ENCODE data around the gene KIF26B. TPM values are rescaled to one million over a fixed set of nuclear protein-coding genes. Genes with fewer than 3 reads are reported as not detected.
"Not testable (repeated sequence)": the region's sequence is repeated elsewhere in the genome, so short reads cannot be mapped to it uniquely, and the experiment has no call there.

The KIF26B gene
- polyA plus RNA-seq, 2 donors, result 0.04 to 0.12 TPM

GRCh38 chr1:245356891-245357585 lies 202.3 kb downstream of the KIF26B start:
- 88 to 91% methylated on average over 10 of the region's 10 CpGs for WGBS, 2 donors
- Histone ChIP-seq H3K27ac (ENCODE audit: low read depth in 2 of 2, low read length in 1 of 2) (no peak overlapping the region), H3K27me3 (ENCODE audit: control insufficient read depth in 1 of 2, insufficient read depth in 2 of 2, low read length in 2 of 2) (no peaks in the 10 kb centered on the region), H3K4me3 (ENCODE audit: low read depth in 1 of 2, low read length in 2 of 2) (no peak overlapping the region), H3K9me3 (ENCODE audit: control insufficient read depth in 2 of 2, insufficient read depth in 1 of 2, low read depth in 1 of 2, low read length in 1 of 2) (no peaks in the 10 kb centered on the region), H3K4me1 (ENCODE audit: control insufficient read depth in 2 of 2, insufficient read depth in 2 of 2, low read length in 1 of 2) (no peaks in the 10 kb centered on the region), H3K36me3 (ENCODE audit: control insufficient read depth in 2 of 2, insufficient read depth in 2 of 2, low read length in 1 of 2) (no peaks in the 10 kb centered on the region)

GRCh38 chr1:245359101-245359680 lies 204.4 kb downstream of the KIF26B start:
- not testable (repeated sequence) for H3K4me3 ChIP-seq (ENCODE audit: low read depth in 1 of 2, low read length in 2 of 2); H3K4me1 ChIP-seq (ENCODE audit: control insufficient read depth in 2 of 2, insufficient read depth in 2 of 2, low read length in 1 of 2); H3K9me3 ChIP-seq (ENCODE audit: control insufficient read depth in 2 of 2, insufficient read depth in 1 of 2, low read depth in 1 of 2, low read length in 1 of 2); H3K27me3 ChIP-seq (ENCODE audit: control insufficient read depth in 1 of 2, insufficient read depth in 2 of 2, low read length in 2 of 2); H3K27ac ChIP-seq (ENCODE audit: low read depth in 2 of 2, low read length in 1 of 2); H3K36me3 ChIP-seq (ENCODE audit: control insufficient read depth in 2 of 2, insufficient read depth in 2 of 2, low read length in 1 of 2)
- 91 to 92% methylated on average over 12 of the region's 12 CpGs for WGBS, 2 donors

- 63 to 73% methylated on average over 11 of the region's 11 CpGs for WGBS, 2 donors
- no peaks in the 10 kb centered on the region for H3K36me3 ChIP-seq (ENCODE audit: control insufficient read depth in 2 of 2, insufficient read depth in 2 of 2, low read length in 1 of 2)
- peaks cover 0 to 2% of the 10 kb centered on the region in 2 donors for H3K4me1 ChIP-seq (ENCODE audit: control insufficient read depth in 2 of 2, insufficient read depth in 2 of 2, low read length in 1 of 2)
- no peak overlapping the region for H3K27ac ChIP-seq (ENCODE audit: low read depth in 2 of 2, low read length in 1 of 2)
- H3K27me3 ChIP-seq (ENCODE audit: control insufficient read depth in 1 of 2, insufficient read depth in 2 of 2, low read length in 2 of 2), result no peaks in the 10 kb centered on the region
- no peak overlapping the region for H3K4me3 ChIP-seq (ENCODE audit: low read depth in 1 of 2, low read length in 2 of 2)
- no peaks in the 10 kb centered on the region for H3K9me3 ChIP-seq (ENCODE audit: control insufficient read depth in 2 of 2, insufficient read depth in 1 of 2, low read depth in 1 of 2, low read length in 1 of 2)
These were observed 206.3 kb downstream of the KIF26B start for GRCh38 chr1:245361065-245361464.

GRCh38 chr1:245361951-245362350 lies 207.2 kb downstream of the KIF26B start:
- no peak overlapping the region for H3K4me3 ChIP-seq (ENCODE audit: low read depth in 1 of 2, low read length in 2 of 2)
- no peak overlapping the region for H3K27ac ChIP-seq (ENCODE audit: low read depth in 2 of 2, low read length in 1 of 2)
- no peaks in the 10 kb centered on the region for H3K36me3 ChIP-seq (ENCODE audit: control insufficient read depth in 2 of 2, insufficient read depth in 2 of 2, low read length in 1 of 2)
- H3K4me1 ChIP-seq (ENCODE audit: control insufficient read depth in 2 of 2, insufficient read depth in 2 of 2, low read length in 1 of 2), result peaks cover 0 to 2% of the 10 kb centered on the region in 2 donors
- WGBS, 2 donors, result 94% methylated on average over 15 of the region's 15 CpGs
- no peaks in the 10 kb centered on the region for H3K27me3 ChIP-seq (ENCODE audit: control insufficient read depth in 1 of 2, insufficient read depth in 2 of 2, low read length in 2 of 2)
- H3K9me3 ChIP-seq (ENCODE audit: control insufficient read depth in 2 of 2, insufficient read depth in 1 of 2, low read depth in 1 of 2, low read length in 1 of 2), result no peaks in the 10 kb centered on the region

GRCh38 chr1:245363461-245364200 lies 208.8 kb downstream of the KIF26B start:
- H3K27ac ChIP-seq (ENCODE audit: low read depth in 2 of 2, low read length in 1 of 2), result no peak overlapping the region
- WGBS, 2 donors, result 78 to 88% methylated on average over 15 of the region's 15 CpGs
- H3K36me3 ChIP-seq (ENCODE audit: control insufficient read depth in 2 of 2, insufficient read depth in 2 of 2, low read length in 1 of 2), result no peaks in the 10 kb centered on the region
- no peaks in the 10 kb centered on the region for H3K9me3 ChIP-seq (ENCODE audit: control insufficient read depth in 2 of 2, insufficient read depth in 1 of 2, low read depth in 1 of 2, low read length in 1 of 2)
- H3K4me1 ChIP-seq (ENCODE audit: control insufficient read depth in 2 of 2, insufficient read depth in 2 of 2, low read length in 1 of 2), result peaks cover 0 to 2% of the 10 kb centered on the region in 2 donors
- H3K27me3 ChIP-seq (ENCODE audit: control insufficient read depth in 1 of 2, insufficient read depth in 2 of 2, low read length in 2 of 2), result no peaks in the 10 kb centered on the region
- no peak overlapping the region for H3K4me3 ChIP-seq (ENCODE audit: low read depth in 1 of 2, low read length in 2 of 2)

GRCh38 chr1:245365095-245366020 lies 210.6 kb downstream of the KIF26B start:
- Histone ChIP-seq H3K36me3 (ENCODE audit: control insufficient read depth in 2 of 2, insufficient read depth in 2 of 2, low read length in 1 of 2) (no peaks in the 10 kb centered on the region), H3K27ac (ENCODE audit: low read depth in 2 of 2, low read length in 1 of 2) (no peak overlapping the region), H3K27me3 (ENCODE audit: control insufficient read depth in 1 of 2, insufficient read depth in 2 of 2, low read length in 2 of 2) (no peaks in the 10 kb centered on the region), H3K4me1 (ENCODE audit: control insufficient read depth in 2 of 2, insufficient read depth in 2 of 2, low read length in 1 of 2) (peaks cover 0 to 2% of the 10 kb centered on the region in 2 donors), H3K4me3 (ENCODE audit: low read depth in 1 of 2, low read length in 2 of 2) (no peak overlapping the region), H3K9me3 (ENCODE audit: control insufficient read depth in 2 of 2, insufficient read depth in 1 of 2, low read depth in 1 of 2, low read length in 1 of 2) (no peaks in the 10 kb centered on the region)
- 80 to 83% methylated on average over 21 of the region's 21 CpGs for WGBS, 2 donors

GRCh38 chr1:245366886-245367285 lies 212.1 kb downstream of the KIF26B start:
- WGBS, 2 donors, result 93 to 97% methylated on average over 19 of the region's 19 CpGs
- H3K36me3 ChIP-seq (ENCODE audit: control insufficient read depth in 2 of 2, insufficient read depth in 2 of 2, low read length in 1 of 2), result no peaks in the 10 kb centered on the region
- H3K4me1 ChIP-seq (ENCODE audit: control insufficient read depth in 2 of 2, insufficient read depth in 2 of 2, low read length in 1 of 2), result peaks cover 0 to 2% of the 10 kb centered on the region in 2 donors
- no peaks in the 10 kb centered on the region for H3K9me3 ChIP-seq (ENCODE audit: control insufficient read depth in 2 of 2, insufficient read depth in 1 of 2, low read depth in 1 of 2, low read length in 1 of 2)
- H3K4me3 ChIP-seq (ENCODE audit: low read depth in 1 of 2, low read length in 2 of 2), result no peak overlapping the region
- no peak overlapping the region for H3K27ac ChIP-seq (ENCODE audit: low read depth in 2 of 2, low read length in 1 of 2)
- no peaks in the 10 kb centered on the region for H3K27me3 ChIP-seq (ENCODE audit: control insufficient read depth in 1 of 2, insufficient read depth in 2 of 2, low read length in 2 of 2)

- Histone ChIP-seq H3K4me1 (ENCODE audit: control insufficient read depth in 2 of 2, insufficient read depth in 2 of 2, low read length in 1 of 2) (no peaks in the 10 kb centered on the region), H3K27me3 (ENCODE audit: control insufficient read depth in 1 of 2, insufficient read depth in 2 of 2, low read length in 2 of 2) (no peaks in the 10 kb centered on the region), H3K9me3 (ENCODE audit: control insufficient read depth in 2 of 2, insufficient read depth in 1 of 2, low read depth in 1 of 2, low read length in 1 of 2) (no peaks in the 10 kb centered on the region), H3K36me3 (ENCODE audit: control insufficient read depth in 2 of 2, insufficient read depth in 2 of 2, low read length in 1 of 2) (no peaks in the 10 kb centered on the region), H3K4me3 (ENCODE audit: low read depth in 1 of 2, low read length in 2 of 2) (no peak overlapping the region), H3K27ac (ENCODE audit: low read depth in 2 of 2, low read length in 1 of 2) (no peak overlapping the region)
- WGBS, 2 donors, result 92 to 93% methylated on average over 15 of the region's 15 CpGs
These were observed 215.5 kb downstream of the KIF26B start for GRCh38 chr1:245370175-245370825.
